ENCODE results near the gene CSF2.
"Not testable (repeated sequence)": the region's sequence is repeated elsewhere in the genome, so short reads cannot be mapped to it uniquely, and the experiment has no call there.

CSF2 gene

GRCh38 chr5:132114150-132115121 is 40.8 kb downstream of the CSF2 start:
- DNase-seq = no peak

- no peak for DNase-seq
Observed at GRCh38 chr5:132115375-132115774, 41.8 kb downstream of the CSF2 start.

GRCh38 chr5:132116072-132116471 is 42.5 kb downstream of the CSF2 start:
- DNase-seq = no peak

- not testable (repeated sequence) for DNase-seq
Observed at GRCh38 chr5:132116909-132117489, 43.4 kb downstream of the CSF2 start.

DNA sequence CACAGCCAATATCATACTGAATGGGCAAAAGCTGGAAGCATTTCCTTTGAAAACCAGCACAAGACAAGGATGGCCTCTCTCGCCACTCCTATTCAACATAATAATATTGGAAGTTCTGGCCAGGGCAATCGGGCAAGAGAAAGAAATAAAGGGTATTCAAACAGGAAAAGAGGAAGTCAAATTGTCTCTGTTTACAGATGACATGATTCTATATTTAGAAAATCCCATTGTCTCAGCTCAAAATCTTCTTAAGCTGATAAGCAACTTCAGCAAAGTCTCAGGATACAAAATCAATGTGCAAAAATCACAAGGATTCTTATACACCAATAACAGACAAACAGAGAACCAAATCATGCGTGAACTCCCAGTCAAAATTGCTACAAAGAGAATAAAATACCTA is 47.1 kb downstream of the CSF2 start:
- not testable (repeated sequence) for DNase-seq

DNA sequence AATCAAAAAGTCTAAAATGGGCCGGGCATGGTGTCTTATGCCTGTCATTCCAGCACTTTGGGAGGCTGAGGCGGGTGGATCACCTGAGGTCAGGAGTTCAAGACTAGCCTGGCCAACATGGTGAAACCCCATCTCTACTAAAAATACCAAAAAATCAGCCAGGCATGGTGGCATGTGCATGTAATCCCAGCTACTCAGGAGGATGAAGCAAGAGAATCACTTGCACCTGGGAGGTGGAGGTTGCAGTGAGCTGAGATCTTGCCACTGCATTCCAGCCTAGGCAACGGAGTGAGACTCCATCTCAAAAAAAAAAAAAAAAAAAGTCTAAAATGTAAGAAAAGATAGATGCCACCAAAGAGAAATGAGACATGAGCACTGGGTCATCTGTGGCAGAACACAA is 49.4 kb downstream of the CSF2 start:
- not testable (repeated sequence) for DNase-seq

- not testable (repeated sequence) for DNase-seq
Observed at GRCh38 chr5:132123578-132123977, 50.0 kb downstream of the CSF2 start.

Data from activated gamma-delta T cell treated with Interleukin-2 at 50 U/mL for 16 hours (primary cell).